IPS-NIHi7 (cell line): ENCODE results near the gene TNFSF12.

Experiments used
- DNase-seq: peaks from one replicate; pipeline ENCODE4 v3.0.0; 2012; ENCODE audit warnings: mixed read lengths; ENCODE audit errors: extremely low spot score

TNFSF12 gene

DNA sequence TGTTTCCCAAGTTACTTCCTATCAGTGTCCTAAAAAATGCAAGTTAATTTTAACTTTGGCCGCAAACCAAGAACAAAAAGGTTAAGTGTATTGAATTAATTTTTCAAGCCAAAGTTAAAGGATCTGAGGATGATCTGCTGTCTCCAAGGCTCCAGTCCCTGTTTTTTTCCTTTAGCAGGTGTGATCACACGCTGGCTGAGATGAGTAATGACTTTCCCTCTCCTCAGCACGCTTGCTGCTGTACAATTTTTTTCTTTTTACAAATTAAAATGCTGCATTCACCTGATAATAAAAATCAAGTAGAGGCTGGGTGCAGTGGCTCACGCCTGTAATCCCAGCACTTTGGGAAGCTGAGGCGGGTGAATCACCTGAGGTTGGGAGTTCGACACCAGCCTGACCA, 3.9 kb upstream of the TNFSF12 start:
- DNase-seq: no peak

DNA sequence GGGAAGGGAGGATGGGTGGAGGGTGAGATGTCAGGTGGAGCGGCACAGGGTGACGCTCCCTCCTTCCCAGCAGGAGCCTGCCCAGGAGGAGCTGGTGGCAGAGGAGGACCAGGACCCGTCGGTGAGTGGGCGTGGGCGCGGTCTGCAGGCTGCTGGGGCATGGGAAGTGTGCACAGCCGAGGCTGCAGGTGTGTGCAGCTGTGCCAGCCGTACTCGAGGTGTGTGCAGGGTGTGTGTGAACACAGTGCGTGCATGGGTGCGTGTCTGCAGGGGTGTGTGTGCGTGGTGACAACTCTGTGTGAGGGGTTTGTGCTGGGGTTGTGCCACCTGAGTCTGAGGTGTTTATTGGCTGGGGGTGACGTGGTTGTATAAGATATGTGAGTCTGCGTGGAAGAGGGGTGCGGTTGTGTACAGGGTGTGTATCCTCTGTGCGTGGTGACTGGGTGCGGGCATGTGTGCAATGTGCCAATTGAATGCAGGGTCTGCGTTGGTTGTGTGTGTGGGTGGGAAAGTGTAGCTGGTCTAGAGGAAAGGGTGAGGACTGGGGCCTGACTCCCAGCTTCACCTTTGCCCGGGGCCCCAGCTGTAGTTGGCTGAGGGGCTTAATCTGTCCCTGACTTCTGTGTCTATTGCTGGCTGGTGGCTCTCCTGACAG, 670 bp downstream of the TNFSF12 start:
- no peak for DNase-seq

- DNase-seq: no peak
These were observed 1.5 kb downstream of the TNFSF12 start for GRCh38 chr17:7550344-7550743.

- no peak for DNase-seq
These were observed 2.5 kb downstream of the TNFSF12 start for GRCh38 chr17:7551396-7551795.

- DNase-seq: no peak
These were observed 3.8 kb downstream of the TNFSF12 start for GRCh38 chr17:7552621-7553051.

GRCh38 chr17:7553356-7553755, 4.5 kb downstream of the TNFSF12 start:
- DNase-seq: no peak

DNA sequence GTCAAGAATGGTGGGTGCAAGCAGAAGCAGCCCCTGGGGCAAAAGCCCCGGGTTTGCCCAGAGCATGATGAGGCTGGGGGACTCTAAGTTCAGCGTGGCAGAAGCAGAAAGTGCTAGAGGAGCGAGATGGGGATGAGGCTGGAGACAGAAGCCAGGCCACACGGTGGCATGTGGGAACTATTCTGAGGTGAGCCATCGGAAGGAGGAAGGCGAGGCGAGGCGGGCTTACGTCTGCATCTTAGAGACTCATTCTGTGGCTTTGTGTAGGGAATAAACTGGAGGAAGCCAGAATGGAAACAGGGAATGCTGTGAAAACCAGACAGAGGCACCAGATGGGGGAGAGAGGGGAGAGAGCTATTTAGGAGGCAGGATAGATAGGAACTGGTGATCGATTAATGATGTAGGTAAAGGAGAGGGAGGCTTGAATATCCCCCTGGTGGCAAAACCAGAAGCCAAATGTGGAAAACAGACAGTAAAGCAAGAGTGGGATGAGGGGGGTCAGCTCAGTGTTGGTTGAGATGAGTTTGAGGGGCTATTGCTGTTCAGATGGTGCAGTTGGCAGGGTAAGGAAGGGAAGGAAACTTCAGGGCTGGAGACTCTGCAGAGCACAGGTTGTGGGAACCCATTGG, 6.6 kb downstream of the TNFSF12 start:
- DNase-seq: peak; percentile 35

GRCh38 chr17:7556627-7557026, 7.8 kb downstream of the TNFSF12 start:
- no peak for DNase-seq

DNA sequence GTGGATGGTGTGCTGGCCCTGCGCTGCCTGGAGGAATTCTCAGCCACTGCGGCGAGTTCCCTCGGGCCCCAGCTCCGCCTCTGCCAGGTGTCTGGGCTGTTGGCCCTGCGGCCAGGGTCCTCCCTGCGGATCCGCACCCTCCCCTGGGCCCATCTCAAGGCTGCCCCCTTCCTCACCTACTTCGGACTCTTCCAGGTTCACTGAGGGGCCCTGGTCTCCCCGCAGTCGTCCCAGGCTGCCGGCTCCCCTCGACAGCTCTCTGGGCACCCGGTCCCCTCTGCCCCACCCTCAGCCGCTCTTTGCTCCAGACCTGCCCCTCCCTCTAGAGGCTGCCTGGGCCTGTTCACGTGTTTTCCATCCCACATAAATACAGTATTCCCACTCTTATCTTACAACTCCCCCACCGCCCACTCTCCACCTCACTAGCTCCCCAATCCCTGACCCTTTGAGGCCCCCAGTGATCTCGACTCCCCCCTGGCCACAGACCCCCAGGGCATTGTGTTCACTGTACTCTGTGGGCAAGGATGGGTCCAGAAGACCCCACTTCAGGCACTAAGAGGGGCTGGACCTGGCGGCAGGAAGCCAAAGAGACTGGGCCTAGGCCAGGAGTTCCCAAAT, 8.4 kb downstream of the TNFSF12 start:
- no peak for DNase-seq

DNA sequence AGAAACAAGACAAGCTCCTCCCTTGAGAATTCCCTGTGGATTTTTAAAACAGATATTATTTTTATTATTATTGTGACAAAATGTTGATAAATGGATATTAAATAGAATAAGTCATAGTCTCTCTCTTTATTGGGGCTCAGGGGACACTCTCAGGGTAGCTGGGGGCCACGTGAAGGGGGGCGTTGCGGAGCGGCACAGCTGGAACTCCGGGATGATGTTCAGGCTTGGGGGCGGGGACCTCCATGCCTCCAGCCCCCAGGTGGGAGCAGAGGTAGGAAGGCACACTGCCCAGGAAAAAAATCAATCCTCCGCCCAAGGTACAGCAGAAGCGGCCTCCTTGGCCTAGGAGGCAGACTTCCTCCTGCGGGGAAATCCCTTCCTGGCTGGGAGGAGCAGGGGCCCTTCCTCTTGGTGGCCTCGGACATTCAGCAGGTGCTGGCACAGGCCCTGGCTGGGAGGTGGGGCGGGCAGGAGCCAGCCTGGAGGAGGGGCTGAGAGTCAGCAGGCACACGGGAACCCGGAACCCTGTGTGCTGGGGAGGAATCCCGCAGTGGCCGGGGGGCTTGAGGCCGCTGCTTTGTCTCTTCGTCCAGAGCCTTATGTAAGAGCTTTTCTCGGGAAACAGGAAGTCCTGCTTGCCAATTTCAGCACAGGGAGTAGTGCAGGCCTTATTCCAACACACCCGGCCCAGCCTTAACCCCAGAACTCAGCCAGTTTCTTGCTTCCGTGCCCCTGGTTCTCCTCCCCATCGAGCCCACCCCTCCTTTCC, 9.1 kb downstream of the TNFSF12 start:
- peak; percentile 69 for DNase-seq

DNA sequence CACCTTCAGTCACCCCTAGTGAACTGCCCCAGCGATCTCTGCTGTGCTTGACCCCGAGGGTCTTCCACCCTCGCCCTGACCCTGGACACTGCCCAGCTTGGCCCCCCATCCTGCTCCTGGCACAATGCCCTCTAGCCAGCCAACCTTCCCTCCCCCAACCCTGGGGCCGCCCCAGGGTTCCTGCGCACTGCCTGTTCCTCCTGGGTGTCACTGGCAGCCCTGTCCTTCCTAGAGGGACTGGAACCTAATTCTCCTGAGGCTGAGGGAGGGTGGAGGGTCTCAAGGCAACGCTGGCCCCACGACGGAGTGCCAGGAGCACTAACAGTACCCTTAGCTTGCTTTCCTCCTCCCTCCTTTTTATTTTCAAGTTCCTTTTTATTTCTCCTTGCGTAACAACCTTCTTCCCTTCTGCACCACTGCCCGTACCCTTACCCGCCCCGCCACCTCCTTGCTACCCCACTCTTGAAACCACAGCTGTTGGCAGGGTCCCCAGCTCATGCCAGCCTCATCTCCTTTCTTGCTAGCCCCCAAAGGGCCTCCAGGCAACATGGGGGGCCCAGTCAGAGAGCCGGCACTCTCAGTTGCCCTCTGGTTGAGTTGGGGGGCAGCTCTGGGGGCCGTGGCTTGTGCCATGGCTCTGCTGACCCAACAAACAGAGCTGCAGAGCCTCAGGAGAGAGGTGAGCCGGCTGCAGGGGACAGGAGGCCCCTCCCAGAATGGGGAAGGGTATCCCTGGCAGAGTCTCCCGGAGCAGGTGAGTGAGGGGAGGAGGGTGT, 9.9 kb downstream of the TNFSF12 start, which contains the start of gene TNFSF13:
TNFSF13 (plus strand) TSS at position 207 of the 776 bp plus-strand sequence; CDS start at position 497, 290 bp downstream.
- DNase-seq: no peak

DNA sequence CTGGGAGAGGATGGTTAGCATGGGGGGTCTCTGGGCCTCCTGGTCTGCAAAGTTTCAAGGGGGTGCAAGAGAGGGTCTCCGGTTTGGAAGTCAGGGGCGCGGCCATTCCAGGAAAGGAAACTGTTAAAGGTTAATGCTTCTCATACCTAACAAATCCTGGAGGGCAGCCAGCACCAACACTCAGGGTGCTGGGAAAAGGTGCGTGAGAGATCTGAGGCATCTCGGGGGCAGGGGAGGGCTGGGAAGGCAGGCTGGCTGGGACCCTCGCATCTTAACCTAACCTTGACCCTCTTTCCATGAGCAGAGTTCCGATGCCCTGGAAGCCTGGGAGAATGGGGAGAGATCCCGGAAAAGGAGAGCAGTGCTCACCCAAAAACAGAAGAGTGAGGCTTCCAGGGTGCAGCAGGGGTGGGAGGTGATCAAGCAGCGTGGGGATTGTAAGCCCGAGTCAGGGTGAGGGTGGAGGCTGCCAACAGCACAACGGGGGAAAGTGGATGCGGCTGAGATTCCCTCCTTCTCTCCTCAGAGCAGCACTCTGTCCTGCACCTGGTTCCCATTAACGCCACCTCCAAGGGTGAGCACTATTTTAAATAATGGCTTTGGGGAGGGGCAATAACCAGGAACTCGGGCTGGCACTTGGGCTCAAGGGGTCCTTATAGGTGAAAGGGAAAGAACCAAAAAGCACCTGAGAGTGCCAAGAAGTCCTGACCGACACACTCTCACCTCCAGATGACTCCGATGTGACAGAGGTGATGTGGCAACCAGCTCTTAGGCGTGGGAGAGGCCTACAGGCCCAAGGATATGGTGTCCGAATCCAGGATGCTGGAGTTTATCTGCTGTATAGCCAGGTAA, 10.7 kb downstream of the TNFSF12 start:
- DNase-seq: no peak

DNA sequence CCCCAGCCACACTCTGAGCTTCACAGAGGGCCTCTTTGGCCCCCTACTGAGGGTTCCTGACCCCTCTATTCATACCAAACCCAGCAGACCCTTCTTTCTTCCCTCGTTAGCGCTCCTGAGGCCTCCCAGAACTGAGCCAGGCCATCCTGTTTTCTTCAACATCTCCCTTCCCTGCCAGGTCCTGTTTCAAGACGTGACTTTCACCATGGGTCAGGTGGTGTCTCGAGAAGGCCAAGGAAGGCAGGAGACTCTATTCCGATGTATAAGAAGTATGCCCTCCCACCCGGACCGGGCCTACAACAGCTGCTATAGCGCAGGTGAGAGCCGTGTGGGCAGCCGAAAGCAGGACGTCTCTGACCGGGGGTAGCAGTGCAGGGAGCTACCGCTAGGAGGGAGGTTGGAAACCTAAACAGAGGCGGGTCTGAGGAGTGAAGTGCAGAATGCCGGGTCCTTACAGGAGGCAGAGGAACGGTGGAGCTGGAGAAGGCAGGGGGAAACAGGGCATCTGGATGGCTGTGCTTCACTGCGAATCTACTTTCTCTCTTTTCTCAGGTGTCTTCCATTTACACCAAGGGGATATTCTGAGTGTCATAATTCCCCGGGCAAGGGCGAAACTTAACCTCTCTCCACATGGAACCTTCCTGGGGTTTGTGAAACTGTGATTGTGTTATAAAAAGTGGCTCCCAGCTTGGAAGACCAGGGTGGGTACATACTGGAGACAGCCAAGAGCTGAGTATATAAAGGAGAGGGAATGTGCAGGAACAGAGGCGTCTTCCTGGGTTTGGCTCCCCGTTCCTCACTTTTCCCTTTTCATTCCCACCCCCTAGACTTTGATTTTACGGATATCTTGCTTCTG, 11.5 kb downstream of the TNFSF12 start:
- peak; percentile 79 for DNase-seq

DNA sequence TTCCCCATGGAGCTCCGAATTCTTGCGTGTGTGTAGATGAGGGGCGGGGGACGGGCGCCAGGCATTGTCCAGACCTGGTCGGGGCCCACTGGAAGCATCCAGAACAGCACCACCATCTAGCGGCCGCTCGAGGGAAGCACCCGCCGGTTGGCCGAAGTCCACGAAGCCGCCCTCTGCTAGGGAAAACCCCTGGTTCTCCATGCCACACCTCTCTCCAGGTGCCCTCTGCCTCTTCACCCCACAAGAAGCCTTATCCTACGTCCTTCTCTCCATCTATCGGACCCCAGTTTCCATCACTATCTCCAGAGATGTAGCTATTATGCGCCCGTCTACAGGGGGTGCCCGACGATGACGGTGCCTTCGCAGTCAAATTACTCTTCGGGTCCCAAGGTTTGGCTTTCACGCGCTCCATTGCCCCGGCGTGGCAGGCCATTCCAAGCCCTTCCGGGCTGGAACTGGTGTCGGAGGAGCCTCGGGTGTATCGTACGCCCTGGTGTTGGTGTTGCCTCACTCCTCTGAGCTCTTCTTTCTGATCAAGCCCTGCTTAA, 12.2 kb downstream of the TNFSF12 start:
- peak; percentile 91 for DNase-seq

DNA sequence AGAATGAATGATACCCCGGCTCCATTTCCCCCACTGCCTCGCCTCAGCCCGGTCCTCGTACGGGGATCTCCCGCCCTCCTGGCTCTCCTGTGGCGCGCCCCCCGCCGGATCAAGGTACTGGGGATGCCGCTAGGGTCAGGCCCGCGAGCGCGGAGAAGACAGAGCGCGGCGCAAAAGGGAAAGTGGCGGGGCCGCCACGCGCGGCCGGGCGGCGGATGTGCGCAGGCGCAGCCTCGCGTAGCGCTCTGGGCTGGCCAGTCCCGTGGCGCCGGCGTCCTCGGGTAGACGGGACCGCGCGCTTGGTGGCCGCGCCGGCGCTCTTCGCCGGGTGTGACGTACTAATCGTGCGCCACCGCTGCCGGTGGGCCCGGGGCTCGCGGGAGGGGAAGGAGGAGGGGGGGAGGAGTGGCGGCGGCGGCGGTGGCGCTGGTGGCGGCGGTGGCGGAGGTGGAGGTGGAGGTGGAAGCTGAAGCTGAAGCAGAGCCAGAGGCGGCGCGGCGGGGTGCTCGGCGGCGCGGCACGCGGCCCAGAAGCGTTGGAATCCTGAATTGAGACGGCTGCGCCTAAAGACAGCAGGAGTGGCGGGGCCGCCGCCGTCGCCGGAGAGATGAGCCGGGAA, 12.8 kb downstream of the TNFSF12 start, which contains the start of gene SENP3:
SENP3 (plus strand) TSS at position 331 of the 619 bp plus-strand sequence. CDS start 1,158 bp downstream, outside the sequence.
- DNase-seq: peak; percentile 96

- DNase-seq: no peak
These were observed 13.3 kb downstream of the TNFSF12 start for GRCh38 chr17:7562208-7562605.

GRCh38 chr17:7563115-7563869, 14.4 kb downstream of the TNFSF12 start:
- no peak for DNase-seq

- DNase-seq: no peak
These were observed 20.7 kb downstream of the TNFSF12 start for GRCh38 chr17:7569571-7569970.
